Right forelimb (tissue), 1 donor: ENCODE results near the gene VCAM1.
"Not testable (repeated sequence)": the region's sequence is repeated elsewhere in the genome, so short reads cannot be mapped to it uniquely, and the experiment has no call there.

Experiments used
- DNase-seq: peaks from one replicate; pipeline ENCODE4 v3.0.0-alpha.2; 2018

The VCAM1 gene

DNA sequence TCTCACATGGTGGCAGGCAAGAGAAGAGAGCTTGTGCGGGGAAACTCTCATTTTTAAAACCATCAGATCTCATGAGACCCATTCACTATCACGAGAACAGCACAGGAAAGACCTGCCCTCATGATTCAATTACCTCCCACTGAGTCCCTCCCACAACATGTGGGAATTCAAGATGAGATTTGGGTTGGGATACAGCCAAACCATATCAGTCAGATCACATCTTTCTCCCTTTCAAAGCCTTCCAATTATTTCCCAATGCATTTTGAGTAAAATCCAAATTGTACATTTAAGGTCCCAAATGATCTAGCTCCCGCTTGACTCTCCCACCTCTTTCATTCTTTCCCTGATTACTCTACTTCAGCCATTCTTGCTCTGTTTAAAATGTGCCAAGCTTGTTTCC, 62.2 kb downstream of the VCAM1 start:
- DNase-seq = not testable (repeated sequence)

DNA sequence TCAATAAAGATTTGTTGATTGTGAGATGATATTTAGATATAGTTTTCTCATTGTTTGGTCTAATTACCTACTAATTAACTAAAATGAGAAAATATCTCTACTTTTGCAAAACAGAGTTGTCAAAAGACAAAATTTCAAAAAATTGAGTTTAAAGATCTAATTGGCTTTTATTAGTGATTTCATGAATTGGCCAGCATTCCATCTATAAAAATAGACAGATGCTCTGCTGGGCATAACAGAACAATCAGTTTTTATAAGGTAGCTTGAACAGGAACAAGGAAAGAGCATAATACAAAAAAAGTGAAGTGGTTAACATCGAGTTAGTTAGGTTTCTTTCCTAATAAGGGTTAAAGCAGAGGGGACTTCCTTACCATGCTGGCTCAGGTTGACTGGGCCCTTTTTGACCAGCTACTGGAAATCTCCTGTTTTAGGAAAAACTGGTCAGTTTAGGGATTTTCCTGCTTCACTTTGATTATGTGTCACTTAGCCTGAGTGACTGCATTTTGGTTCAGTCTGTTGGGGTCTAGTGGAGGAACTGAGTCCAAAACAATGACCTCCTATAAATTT, 63.0 kb downstream of the VCAM1 start:
- no peak for DNase-seq

DNA sequence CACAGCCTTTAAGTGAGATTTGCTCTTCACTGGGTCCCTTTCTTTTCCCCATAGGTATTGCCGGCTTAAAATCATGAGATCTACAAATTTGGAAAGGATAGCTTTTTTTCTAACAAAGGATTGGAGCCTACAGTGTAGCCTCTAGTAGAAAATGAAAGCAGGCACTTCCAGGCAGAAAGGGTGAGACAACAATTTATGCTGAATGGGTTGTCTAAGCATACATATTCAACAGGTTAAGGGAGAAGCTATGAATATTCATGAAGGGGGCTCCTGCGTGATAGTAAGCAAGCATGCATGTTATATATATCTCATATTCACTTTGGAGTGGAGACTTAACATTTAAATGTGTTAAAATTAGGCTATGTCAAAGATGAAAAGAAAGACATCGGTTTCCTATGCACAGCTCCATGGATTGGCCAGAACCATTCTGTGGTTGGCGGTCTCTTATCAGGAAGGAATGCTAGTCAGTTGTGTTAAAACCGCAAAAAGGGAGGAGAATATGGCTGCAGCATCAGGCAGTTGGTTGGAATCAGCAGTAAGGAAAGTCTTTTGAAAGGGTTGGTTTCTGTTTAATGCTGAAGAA, 66.0 kb downstream of the VCAM1 start:
- no peak for DNase-seq

DNA sequence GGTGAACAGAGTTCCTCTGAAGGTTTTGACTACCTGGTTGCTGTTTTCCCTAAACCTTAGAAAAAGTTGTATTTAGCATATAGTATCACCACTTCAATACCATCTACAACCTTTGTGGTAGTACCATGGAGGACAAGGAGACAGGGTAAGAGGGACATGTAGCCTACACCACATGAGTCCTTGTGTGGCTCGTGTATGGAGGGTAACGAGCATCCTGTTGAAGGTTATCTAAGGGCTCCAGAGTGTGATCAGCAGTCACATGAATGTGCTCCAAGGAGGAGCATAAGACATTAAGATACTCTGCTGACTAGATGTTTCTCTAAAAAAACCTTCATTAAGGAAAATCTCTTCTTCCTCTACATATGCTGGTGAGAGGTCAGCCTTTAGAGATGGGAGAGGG, 67.3 kb downstream of the VCAM1 start:
- DNase-seq = no peak
